Spinal cord (tissue), 10 donors: ENCODE results near the gene NUP62CL. TPM values are rescaled to one million over a fixed set of nuclear protein-coding genes. Genes with fewer than 3 reads are reported as not detected.

Experiments used
- DNase-seq, 6 donors: peaks; one replicate each; pipeline versions ENCODE4 v3.0.0 to v3.0.0-alpha.2; 2013 to 2015; ENCODE audit warnings: low spot score in 6 of 6, low read depth in 4 of 6
- H3K27ac ChIP-seq: one replicate; pipeline ENCODE4 v1.5.1; 2013; ENCODE audit warnings: low read depth, low read length, control low read depth
- H3K27me3 ChIP-seq: one replicate; pipeline ENCODE4 v1.6.1; 2013; ENCODE audit warnings: low read length; ENCODE audit not compliant: control insufficient read depth, insufficient read depth
- H3K36me3 ChIP-seq: one replicate; pipeline ENCODE4 v1.6.1; 2013; ENCODE audit warnings: low read length; ENCODE audit not compliant: control insufficient read depth, insufficient read depth
- H3K4me1 ChIP-seq: one replicate; pipeline ENCODE4 v1.6.1; 2013; ENCODE audit warnings: low read length; ENCODE audit not compliant: control insufficient read depth, insufficient read depth
- H3K4me3 ChIP-seq: one replicate; pipeline ENCODE4 v1.5.1; 2013; ENCODE audit warnings: low read depth, low read length, control low read depth
- H3K9me3 ChIP-seq: one replicate; pipeline ENCODE4 v1.6.1; 2013; ENCODE audit warnings: low read length; ENCODE audit not compliant: control insufficient read depth, insufficient read depth
- WGBS: methylation state at CpG from one replicate; pipeline ENCODE4 v1.1.5; 2013; ENCODE audit warnings: missing lambda C conversion rate; ENCODE audit not compliant: insufficient coverage; 5-methylcytosine and 5-hydroxymethylcytosine counted together
- long read RNA-seq, 4 donors: transcript quantifications; one replicate each; lab custom pipeline, GENCODE V29; 2026
- polyA plus RNA-seq, 2 donors: library from polyadenylated mRNA; unstranded; fragments of 120-200 nt; gene quantifications; one replicate each; pipeline ENCODE4 v1.2.1, GENCODE V29; 2013; ENCODE audit not compliant: insufficient read length in 2 of 2
- total RNA-seq, 2 donors: library from RNA; depleted of rRNA in 1 of 2; stranded (reverse); fragments of 120-200 nt in 1 of 2; fragments of >200 nt in 1 of 2; gene quantifications; one replicate each; pipeline versions ENCODE4 v1.2.3 to v1.2.4, GENCODE V29; 2013 to 2014
- donor health status: healthy.

Gene NUP62CL, protein sequence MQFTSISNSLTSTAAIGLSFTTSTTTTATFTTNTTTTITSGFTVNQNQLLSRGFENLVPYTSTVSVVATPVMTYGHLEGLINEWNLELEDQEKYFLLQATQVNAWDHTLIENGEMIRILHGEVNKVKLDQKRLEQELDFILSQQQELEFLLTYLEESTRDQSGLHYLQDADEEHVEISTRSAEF
- 1 to 10 TPM; 4.8 to 8.8 TPM for total RNA-seq
- polyA plus RNA-seq, result 1 to 10 TPM; 2.2 to 3.2 TPM
- long read RNA-seq, donor 1, result 0 reads
- long read RNA-seq, donor 2, result 0 reads
- long read RNA-seq, donor 3, result 0 reads
- long read RNA-seq, donor 4, result 0 reads

- H3K36me3 ChIP-seq, result no peaks in the 10 kb centered on the region
- DNase-seq, result peak; percentile 2 to 89 (median 26)
- H3K27me3 ChIP-seq, result peaks cover 17% of the 10 kb centered on the region
- no peaks in the 10 kb centered on the region for H3K9me3 ChIP-seq
- 26% methylated on average over 62 of the region's 66 CpGs for WGBS
- H3K4me1 ChIP-seq, result peaks cover 9% of the 10 kb centered on the region
- H3K27ac ChIP-seq, result no peak within 1 kb of the TSS
- peak within 1 kb of the TSS; percentile 33 for H3K4me3 ChIP-seq
These were observed at the start of gene NUP62CL, which contains the start of gene DNAAF6 for GRCh38 chrX:107205770-107206696. NUP62CL (minus strand) TSS chrX:107206433; CDS start chrX:107175146, 31,287 bp downstream. DNAAF6 (plus strand) TSS chrX:107206611; CDS start chrX:107212876, 6,265 bp downstream.

DNA sequence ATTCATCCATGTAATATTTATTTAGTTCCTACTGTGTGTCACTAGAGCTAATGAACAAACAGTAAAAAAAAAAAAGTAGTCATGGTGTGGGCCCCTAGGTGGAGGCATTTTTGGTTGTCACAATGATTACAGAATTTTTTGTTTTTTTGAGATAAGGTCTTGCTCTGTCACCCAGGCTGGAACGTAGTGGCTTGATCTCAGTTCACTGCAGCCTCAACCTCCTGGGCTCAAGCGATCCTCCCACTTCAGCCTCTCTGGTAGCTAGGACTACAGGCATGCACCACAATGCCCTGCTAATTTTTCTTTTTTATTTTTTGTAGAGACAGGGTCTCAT lies 22.2 kb upstream of the NUP62CL start:
- 40% methylated on average over 1 of the region's 2 CpGs for WGBS
- Histone ChIP-seq H3K4me1 (no peaks in the 10 kb centered on the region), H3K9me3 (no peaks in the 10 kb centered on the region), H3K27me3 (peaks cover 2% of the 10 kb centered on the region), H3K27ac (no peak overlapping the region), H3K4me3 (no peak overlapping the region), H3K36me3 (no peaks in the 10 kb centered on the region)
- DNase-seq, result no peak

DNA sequence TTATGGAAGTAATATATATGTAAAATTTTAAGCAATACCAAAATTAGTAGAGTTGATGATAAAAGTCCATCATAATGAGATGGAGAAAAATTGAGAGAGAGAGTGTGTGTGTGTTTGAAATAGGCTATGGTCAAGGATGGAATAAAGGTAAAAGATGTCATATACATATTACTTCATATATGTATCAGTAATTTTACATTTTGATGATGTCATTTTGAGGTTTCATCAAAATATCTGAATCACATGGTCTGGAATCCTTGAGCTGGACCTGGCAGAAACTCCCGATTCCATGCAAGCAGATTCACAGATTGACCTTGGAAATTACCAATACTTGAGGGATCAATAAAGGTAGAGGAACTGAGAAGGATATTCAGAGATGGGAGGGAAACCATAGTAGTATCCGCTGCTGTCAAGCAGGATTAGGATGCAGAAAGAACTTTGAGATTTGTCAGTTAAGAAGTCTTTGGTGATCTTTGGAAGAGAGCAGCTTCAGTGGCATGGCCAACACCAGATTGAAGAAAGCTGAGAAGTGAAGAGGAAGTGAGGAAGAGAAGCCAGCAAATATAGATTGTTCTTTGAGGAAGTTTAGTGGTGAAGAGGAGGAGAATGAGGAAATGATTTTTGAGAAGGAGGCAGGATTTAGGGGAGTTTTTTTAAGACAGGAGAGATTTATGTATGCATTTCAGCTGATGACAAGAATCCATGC lies 21.7 kb upstream of the NUP62CL start:
- WGBS, result 82% methylated on average over 2 of the region's 2 CpGs
- Histone ChIP-seq H3K4me1 (no peaks in the 10 kb centered on the region), H3K9me3 (no peaks in the 10 kb centered on the region), H3K27me3 (peaks cover 2% of the 10 kb centered on the region), H3K4me3 (no peak overlapping the region), H3K36me3 (no peaks in the 10 kb centered on the region), H3K27ac (no peak overlapping the region)
- no peak for DNase-seq

GRCh38 chrX:107226757-107227156 lies 20.5 kb upstream of the NUP62CL start:
- Histone ChIP-seq H3K36me3 (no peaks in the 10 kb centered on the region), H3K9me3 (no peaks in the 10 kb centered on the region), H3K4me3 (no peak overlapping the region), H3K4me1 (no peaks in the 10 kb centered on the region), H3K27me3 (no peaks in the 10 kb centered on the region), H3K27ac (no peak overlapping the region)
- DNase-seq, result peak in 1 of 6 donors; percentile 3
- WGBS, result no CpG with 5 or more reads among the region's 1 CpG

DNA sequence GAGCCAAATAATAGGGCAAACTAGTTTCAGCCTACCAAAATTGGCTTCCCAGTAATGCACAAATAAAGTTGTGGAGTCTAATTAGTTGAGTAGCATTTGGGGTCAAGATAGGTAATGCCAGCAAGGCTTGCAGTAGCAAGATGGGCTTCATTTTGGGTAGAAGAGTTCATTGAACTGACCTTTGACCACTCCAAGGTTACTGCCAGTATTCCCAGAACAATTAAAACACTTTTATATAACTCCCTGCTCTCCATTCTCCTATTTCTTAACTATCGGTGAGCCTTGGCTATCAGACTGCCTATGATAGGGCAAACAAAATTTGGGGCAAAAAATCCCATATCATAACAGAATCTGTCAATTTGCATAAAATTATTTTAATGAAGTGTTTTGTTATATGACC lies 7.2 kb upstream of the NUP62CL start:
- no peak for DNase-seq
- H3K4me3 ChIP-seq, result no peak overlapping the region
- no peaks in the 10 kb centered on the region for H3K36me3 ChIP-seq
- H3K4me1 ChIP-seq, result no peaks in the 10 kb centered on the region
- no peaks in the 10 kb centered on the region for H3K27me3 ChIP-seq
- no peaks in the 10 kb centered on the region for H3K9me3 ChIP-seq
- H3K27ac ChIP-seq, result no peak overlapping the region
- no CpG with 5 or more reads among the region's 1 CpG for WGBS

GRCh38 chrX:107207943-107208342 lies 1.7 kb upstream of the NUP62CL start:
- Histone ChIP-seq H3K36me3 (no peaks in the 10 kb centered on the region), H3K4me1 (peaks cover 9% of the 10 kb centered on the region), H3K27ac (no peak overlapping the region), H3K27me3 (peaks cover 17% of the 10 kb centered on the region), H3K9me3 (no peaks in the 10 kb centered on the region), H3K4me3 (no peak overlapping the region)
- WGBS, result no CpG with 5 or more reads among the region's 9 CpGs
- no peak for DNase-seq

- peaks cover 9% of the 10 kb centered on the region for H3K4me1 ChIP-seq
- H3K4me3 ChIP-seq, result no peak overlapping the region
- no peak for DNase-seq
- H3K27me3 ChIP-seq, result peaks cover 17% of the 10 kb centered on the region
- no peaks in the 10 kb centered on the region for H3K36me3 ChIP-seq
- no peak overlapping the region for H3K27ac ChIP-seq
- H3K9me3 ChIP-seq, result no peaks in the 10 kb centered on the region
- WGBS, result 88% methylated on average over 5 of the region's 7 CpGs
These were observed 856 bp upstream of the NUP62CL start for GRCh38 chrX:107207089-107207488.

DNA sequence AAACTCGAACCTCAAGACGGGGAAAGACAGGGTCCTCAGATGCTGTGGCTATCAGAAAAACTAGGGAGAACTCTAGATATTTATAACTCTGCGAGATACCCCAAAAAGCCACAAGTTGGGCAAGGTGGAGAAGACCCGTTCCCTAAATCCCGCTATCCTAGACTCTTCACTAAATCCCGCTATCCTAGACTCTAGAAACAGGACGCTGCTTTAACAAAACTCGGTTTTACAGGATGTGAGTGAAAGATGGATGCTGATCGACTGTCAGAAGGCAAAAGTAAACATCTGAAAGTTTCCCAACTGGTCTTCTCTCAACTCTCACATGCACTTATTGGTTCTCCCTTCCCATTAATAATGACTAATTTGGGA lies 448 bp upstream of the NUP62CL start:
- peaks cover 17% of the 10 kb centered on the region for H3K27me3 ChIP-seq
- H3K4me3 ChIP-seq, result no peak overlapping the region
- no peaks in the 10 kb centered on the region for H3K9me3 ChIP-seq
- no peaks in the 10 kb centered on the region for H3K36me3 ChIP-seq
- H3K27ac ChIP-seq, result no peak overlapping the region
- H3K4me1 ChIP-seq, result peaks cover 9% of the 10 kb centered on the region
- no peak for DNase-seq
- 19% methylated on average over 2 of the region's 9 CpGs for WGBS

- Histone ChIP-seq H3K9me3 (no peaks in the 10 kb centered on the region), H3K36me3 (no peaks in the 10 kb centered on the region), H3K27ac (no peak overlapping the region), H3K4me3 (no peak overlapping the region), H3K27me3 (peaks cover 17% of the 10 kb centered on the region), H3K4me1 (peaks cover 9% of the 10 kb centered on the region)
- DNase-seq, result peak in 1 of 6 donors; percentile 1
- WGBS, result 88% methylated on average over 1 of the region's 6 CpGs
These were observed 2.1 kb downstream of the NUP62CL start for GRCh38 chrX:107204068-107204605.
